ENCODE results near the gene RPS6KA5. TPM values are rescaled to one million over a fixed set of nuclear protein-coding genes. Genes with fewer than 3 reads are reported as not detected.

RPS6KA5 gene
- total and polyA plus RNA-seq, 2 donors (not counting 1 experiment from before 2014, with no cell fraction given), result 0.59 to 2.0 TPM

DNA sequence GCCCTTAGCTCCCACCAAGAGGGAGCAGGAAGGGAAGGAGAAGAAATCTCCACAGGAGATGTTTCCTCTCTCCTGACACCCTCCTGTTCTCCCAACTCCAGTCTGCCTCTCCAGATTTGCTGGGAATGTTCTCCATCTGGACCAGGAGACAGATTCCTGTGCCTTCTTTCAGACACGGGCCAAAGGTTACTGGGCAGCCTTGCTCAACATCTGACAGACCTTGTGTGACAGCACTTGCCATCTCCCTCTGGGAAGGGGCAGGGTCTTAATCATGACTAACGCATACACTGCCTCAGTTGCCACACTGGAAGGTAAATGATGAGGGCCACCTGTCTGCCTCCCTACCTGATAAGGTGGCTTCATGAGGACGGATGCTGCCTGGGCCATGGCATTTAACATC is 241.7 kb downstream of the RPS6KA5 start:
- Histone ChIP-seq H3K9ac (ENCODE audit: insufficient read depth, low read length) (no peak overlapping the region), H4K20me1 (ENCODE audit: control insufficient read depth, extremely low read depth, insufficient read depth, low read length) (no peaks in the 10 kb centered on the region), H3K4me1 (ENCODE audit: control insufficient read depth, extremely low read depth, insufficient read depth, low read length) (peaks cover 4% of the 10 kb centered on the region), H2AFZ (ENCODE audit: low read length) (no peak overlapping the region), H3K36me3 (ENCODE audit: control insufficient read depth, insufficient read depth, low read length) (no peaks in the 10 kb centered on the region), H3K4me2 (ENCODE audit: extremely low read depth, insufficient read depth, low read length) (no peak overlapping the region), H3K9me3 (ENCODE audit: control insufficient read depth, insufficient read depth, low read depth, low read length) (no peaks in the 10 kb centered on the region), H3K27me3 (ENCODE audit: control insufficient read depth, insufficient read depth, low read length) (no peaks in the 10 kb centered on the region), H3K79me2 (ENCODE audit: control insufficient read depth, insufficient read depth, low read length) (peaks cover 6% of the 10 kb centered on the region), H3K27ac (ENCODE audit: insufficient read depth, low read length) (no peak overlapping the region), H3K4me3 (replicated peaks in 1 of 4; ENCODE audit: control extremely low read depth in 1 of 4, insufficient read depth in 1 of 4, low read depth in 3 of 4, low read length in 4 of 4) (no peak overlapping the region)
- no peak for DNase-seq (ENCODE audit: low read depth in 2 of 2)
- no peak for TF ChIP-seq EZH2 (IDR thresholded peaks at IDR 0.05; ENCODE audit: low read length, missing control alignments)
- TF ChIP-seq, protein P1, sequence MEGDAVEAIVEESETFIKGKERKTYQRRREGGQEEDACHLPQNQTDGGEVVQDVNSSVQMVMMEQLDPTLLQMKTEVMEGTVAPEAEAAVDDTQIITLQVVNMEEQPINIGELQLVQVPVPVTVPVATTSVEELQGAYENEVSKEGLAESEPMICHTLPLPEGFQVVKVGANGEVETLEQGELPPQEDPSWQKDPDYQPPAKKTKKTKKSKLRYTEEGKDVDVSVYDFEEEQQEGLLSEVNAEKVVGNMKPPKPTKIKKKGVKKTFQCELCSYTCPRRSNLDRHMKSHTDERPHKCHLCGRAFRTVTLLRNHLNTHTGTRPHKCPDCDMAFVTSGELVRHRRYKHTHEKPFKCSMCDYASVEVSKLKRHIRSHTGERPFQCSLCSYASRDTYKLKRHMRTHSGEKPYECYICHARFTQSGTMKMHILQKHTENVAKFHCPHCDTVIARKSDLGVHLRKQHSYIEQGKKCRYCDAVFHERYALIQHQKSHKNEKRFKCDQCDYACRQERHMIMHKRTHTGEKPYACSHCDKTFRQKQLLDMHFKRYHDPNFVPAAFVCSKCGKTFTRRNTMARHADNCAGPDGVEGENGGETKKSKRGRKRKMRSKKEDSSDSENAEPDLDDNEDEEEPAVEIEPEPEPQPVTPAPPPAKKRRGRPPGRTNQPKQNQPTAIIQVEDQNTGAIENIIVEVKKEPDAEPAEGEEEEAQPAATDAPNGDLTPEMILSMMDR (conservative IDR thresholded peaks at IDR 0.05 in 1 of 2, IDR thresholded peaks at IDR 0.05 in 1 of 2; ENCODE audit: low read depth in 1 of 2, low read length in 2 of 2), result no peak

GRCh38 chr14:90816681-90817436 is 243.6 kb downstream of the RPS6KA5 start:
- no peak overlapping the region for H3K9ac ChIP-seq (ENCODE audit: insufficient read depth, low read length)
- peaks cover 4% of the 10 kb centered on the region for H3K4me1 ChIP-seq (ENCODE audit: control insufficient read depth, extremely low read depth, insufficient read depth, low read length)
- TF ChIP-seq, protein P1 (conservative IDR thresholded peaks at IDR 0.05 in 1 of 2, IDR thresholded peaks at IDR 0.05 in 1 of 2; ENCODE audit: low read depth in 1 of 2, low read length in 2 of 2), result no peak
- TF ChIP-seq EZH2 (IDR thresholded peaks at IDR 0.05; ENCODE audit: low read length, missing control alignments), result no peak
- DNase-seq (ENCODE audit: low read depth in 2 of 2), result no peak
- H4K20me1 ChIP-seq (ENCODE audit: control insufficient read depth, extremely low read depth, insufficient read depth, low read length), result no peaks in the 10 kb centered on the region
- no peak overlapping the region for H2AFZ ChIP-seq (ENCODE audit: low read length)
- H3K4me2 ChIP-seq (ENCODE audit: extremely low read depth, insufficient read depth, low read length), result no peak overlapping the region
- H3K36me3 ChIP-seq (ENCODE audit: control insufficient read depth, insufficient read depth, low read length), result no peaks in the 10 kb centered on the region
- no peak overlapping the region for H3K4me3 ChIP-seq (replicated peaks in 1 of 4; ENCODE audit: control extremely low read depth in 1 of 4, insufficient read depth in 1 of 4, low read depth in 3 of 4, low read length in 4 of 4)
- H3K27ac ChIP-seq (ENCODE audit: insufficient read depth, low read length), result no peak overlapping the region
- H3K79me2 ChIP-seq (ENCODE audit: control insufficient read depth, insufficient read depth, low read length), result peaks cover 6% of the 10 kb centered on the region
- no peaks in the 10 kb centered on the region for H3K9me3 ChIP-seq (ENCODE audit: control insufficient read depth, insufficient read depth, low read depth, low read length)
- H3K27me3 ChIP-seq (ENCODE audit: control insufficient read depth, insufficient read depth, low read length), result no peaks in the 10 kb centered on the region

- H3K79me2 ChIP-seq (ENCODE audit: control insufficient read depth, insufficient read depth, low read length), result peaks cover 6% of the 10 kb centered on the region
- H3K27ac ChIP-seq (ENCODE audit: insufficient read depth, low read length), result no peak within 1 kb of the TSS
- H3K4me1 ChIP-seq (ENCODE audit: control insufficient read depth, extremely low read depth, insufficient read depth, low read length), result peaks cover 4% of the 10 kb centered on the region
- no peaks in the 10 kb centered on the region for H4K20me1 ChIP-seq (ENCODE audit: control insufficient read depth, extremely low read depth, insufficient read depth, low read length)
- H3K9ac ChIP-seq (ENCODE audit: insufficient read depth, low read length), result peak within 1 kb of the TSS; percentile 66
- H3K4me2 ChIP-seq (ENCODE audit: extremely low read depth, insufficient read depth, low read length), result peak within 1 kb of the TSS; percentile 96
- TF ChIP-seq, protein P1 (conservative IDR thresholded peaks at IDR 0.05 in 1 of 2, IDR thresholded peaks at IDR 0.05 in 1 of 2; ENCODE audit: low read depth in 1 of 2, low read length in 2 of 2), result peak in 1 of 2 donors; percentile 14
- TF ChIP-seq EZH2 (IDR thresholded peaks at IDR 0.05; ENCODE audit: low read length, missing control alignments), result no peak
- peak within 1 kb of the TSS; percentile 55 to 91 (median 78) for H3K4me3 ChIP-seq (replicated peaks in 1 of 4; ENCODE audit: control extremely low read depth in 1 of 4, insufficient read depth in 1 of 4, low read depth in 3 of 4, low read length in 4 of 4)
- H3K9me3 ChIP-seq (ENCODE audit: control insufficient read depth, insufficient read depth, low read depth, low read length), result no peaks in the 10 kb centered on the region
- peak; percentile 20 to 36 for DNase-seq (ENCODE audit: low read depth in 2 of 2)
- H3K36me3 ChIP-seq (ENCODE audit: control insufficient read depth, insufficient read depth, low read length), result no peaks in the 10 kb centered on the region
- no peaks in the 10 kb centered on the region for H3K27me3 ChIP-seq (ENCODE audit: control insufficient read depth, insufficient read depth, low read length)
- H2AFZ ChIP-seq (ENCODE audit: low read length), result peak within 1 kb of the TSS; percentile 62
These were observed 244.4 kb downstream of the RPS6KA5 start, which contains the start of gene TTC7B for GRCh38 chr14:90815822-90816662. Gene TTC7B, minus strand, starts transcription at chr14:90816430. Its CDS starts 135 bp downstream, at chr14:90816295.
